Hematopoietic multipotent progenitor cell treated with erythropoietin and hydrocortisone succinate and interleukin-3 and kit ligand, for 4 days (in vitro differentiated cells): ENCODE results near the gene BEND4.
"Not testable (repeated sequence)": the region's sequence is repeated elsewhere in the genome, so short reads cannot be mapped to it uniquely, and the experiment has no call there.

Experiments used
- DNase-seq: peaks from one replicate; pipeline ENCODE4 v3.0.0-alpha.2; 2015

The BEND4 gene

DNA sequence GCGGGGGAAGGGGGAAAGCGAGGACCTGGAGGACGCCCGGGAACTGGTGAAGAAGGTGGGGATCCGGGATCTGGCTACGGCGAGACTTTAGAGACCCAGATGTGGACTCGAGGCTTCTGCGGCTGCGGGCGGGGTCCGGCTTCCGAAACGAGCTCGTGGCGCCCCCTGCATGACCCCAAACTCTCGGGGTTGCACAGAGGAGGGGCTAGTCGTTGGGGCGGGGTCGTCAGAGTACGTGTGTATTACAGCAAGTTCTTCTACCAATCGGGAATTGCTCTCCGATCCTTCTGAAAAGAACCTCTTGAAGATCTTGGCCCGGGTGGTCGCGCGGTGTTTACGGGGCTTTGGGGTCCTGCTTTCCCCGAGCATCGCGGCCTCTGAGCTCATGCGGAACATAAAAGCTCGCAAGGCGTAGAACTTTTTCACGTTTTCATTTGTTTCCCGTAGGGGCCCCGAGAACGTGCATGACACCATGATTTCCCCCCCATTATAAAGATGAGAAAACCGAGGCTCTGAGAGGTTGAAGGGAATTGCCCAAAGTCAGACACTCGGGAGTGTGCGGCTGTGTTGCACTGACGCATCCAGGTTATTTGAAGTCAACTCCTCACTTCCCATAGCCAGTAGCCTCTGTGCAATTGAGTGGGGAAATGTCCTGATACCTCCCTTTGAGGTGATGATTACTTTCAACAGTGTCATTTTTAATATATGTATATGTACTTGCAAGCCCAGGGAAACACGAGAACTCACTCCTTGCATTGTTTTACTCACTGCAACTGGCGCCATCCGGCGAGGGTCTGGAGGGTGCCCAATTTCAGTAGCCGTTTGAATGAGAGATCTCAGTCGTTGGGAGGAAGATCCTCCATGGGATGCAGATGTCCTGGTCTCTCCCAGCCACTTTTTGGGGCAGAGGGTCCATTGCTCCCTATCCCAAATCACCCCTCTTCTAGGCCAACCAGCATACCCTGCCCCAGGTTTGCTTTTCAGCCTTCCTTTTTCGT is at the start of gene BEND4:
Gene BEND4, minus strand, starts transcription at position 149 of the 998 bp plus-strand sequence. CDS start 512 bp downstream, outside the sequence.
- peak; percentile 83 for DNase-seq

DNA sequence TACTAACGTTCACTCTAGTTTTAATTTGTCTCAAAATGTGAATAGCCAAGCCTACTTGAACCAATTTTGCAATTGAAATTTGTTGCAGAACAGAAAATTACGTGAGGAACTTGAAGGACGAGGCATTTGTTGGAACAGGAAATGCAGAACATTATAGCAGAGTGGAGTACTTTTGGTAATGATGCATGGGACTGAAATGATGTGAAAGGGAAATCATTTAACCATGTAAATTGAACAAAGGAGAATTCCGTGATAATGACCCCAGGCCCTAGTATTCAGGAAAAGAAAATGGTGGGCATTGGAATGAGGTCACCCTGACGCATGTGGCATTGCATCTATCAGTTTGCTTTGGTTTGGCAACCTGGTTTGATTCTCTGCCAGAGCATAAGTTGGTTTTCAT is 44.9 kb upstream of the BEND4 start:
- DNase-seq, result no peak

GRCh38 chr4:42172921-42173320 is 20.5 kb upstream of the BEND4 start:
- no peak for DNase-seq

GRCh38 chr4:42172128-42172790 is 19.8 kb upstream of the BEND4 start:
- no peak for DNase-seq

GRCh38 chr4:42167709-42168108 is 15.3 kb upstream of the BEND4 start:
- DNase-seq, result no peak

- DNase-seq, result not testable (repeated sequence)
Observed at GRCh38 chr4:42166186-42166585, 13.7 kb upstream of the BEND4 start.

DNA sequence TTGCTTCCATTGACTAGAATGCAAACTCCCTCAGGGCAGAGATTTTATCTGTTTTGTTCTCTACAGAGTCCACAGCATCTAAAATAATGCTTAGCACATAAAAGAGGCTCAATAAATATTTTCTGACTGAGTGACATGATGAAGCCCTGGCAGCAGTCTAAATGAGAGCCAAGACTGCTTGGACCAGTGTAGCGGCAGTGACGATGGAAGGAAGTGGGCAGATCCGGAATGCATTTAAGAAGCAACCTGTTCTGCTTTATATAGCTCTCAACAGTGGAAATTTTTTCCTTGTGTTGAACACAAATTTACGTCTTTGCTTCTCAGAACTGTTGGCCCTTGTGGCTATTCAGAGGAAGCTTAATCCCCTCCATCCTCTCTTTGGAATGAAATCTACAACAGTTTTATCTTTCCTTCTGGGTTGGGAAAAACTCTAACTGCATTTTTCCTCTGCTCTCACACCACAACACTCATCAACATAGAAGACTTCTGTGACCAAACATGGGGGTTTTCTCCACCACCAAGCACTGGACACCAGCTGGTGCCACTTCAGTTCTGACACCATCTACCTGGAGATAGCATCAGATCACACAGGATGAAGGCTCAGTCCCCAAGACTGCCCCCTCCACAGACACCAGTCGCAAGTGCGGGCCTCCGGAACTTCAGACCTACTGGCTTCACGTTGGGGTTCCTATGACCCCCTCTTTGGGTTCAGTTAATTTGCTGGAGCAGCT is 7.0 kb upstream of the BEND4 start:
- DNase-seq, result no peak

DNA sequence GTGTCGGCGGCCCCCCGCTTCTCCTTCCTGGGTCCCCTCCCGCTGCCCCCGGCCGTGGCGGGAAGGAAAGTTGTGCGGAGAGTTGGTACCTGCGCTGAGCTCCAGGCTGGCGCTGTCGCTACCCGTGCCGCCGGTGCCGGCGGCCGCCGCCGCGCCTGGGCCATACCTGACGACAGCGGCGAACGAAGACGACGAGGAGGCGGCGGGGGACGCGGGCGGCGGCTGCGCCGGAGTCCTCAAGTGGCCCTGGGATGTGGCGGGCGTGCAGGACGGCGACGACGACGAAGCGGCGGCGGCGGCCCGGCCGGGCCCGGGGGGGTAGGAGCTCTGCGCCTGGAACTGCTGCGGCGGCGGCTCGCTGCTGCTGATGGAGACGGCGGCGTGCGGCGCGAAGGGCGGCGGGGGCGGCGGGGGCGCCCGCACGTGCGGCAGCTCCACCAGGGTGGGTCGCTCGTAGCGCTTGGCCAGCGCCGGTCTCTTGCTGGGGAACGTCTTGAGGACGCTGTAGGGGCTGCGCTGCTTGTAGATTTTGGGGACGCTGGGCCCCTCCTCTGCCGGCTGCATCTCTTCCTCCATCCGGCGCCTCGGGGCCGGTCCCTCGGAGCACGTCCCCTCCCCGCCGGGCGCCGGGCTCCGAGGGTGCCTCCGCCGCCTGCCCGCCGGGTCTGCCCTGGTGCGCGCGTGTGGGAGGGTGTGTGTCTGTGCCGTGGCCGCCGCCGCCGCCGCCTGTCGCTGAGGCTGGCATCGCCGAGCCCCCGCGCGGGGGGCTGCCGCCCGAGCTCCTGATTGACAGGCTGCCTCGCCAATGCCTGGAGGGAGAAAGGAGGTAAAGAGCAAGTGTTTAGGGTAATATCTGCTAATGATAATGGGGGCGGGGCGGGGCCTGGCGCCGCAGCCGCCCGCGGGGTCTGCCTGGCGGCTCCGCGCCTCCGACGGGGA is 618 bp downstream of the BEND4 start:
- DNase-seq, result peak; percentile 91

GRCh38 chr4:42150653-42151567 is 1.5 kb downstream of the BEND4 start:
- peak; percentile 70 for DNase-seq

- DNase-seq, result no peak
Observed at GRCh38 chr4:42149004-42149403, 3.5 kb downstream of the BEND4 start.

- DNase-seq, result no peak
Observed at GRCh38 chr4:42148425-42148824, 4.0 kb downstream of the BEND4 start.

- peak; percentile 47 for DNase-seq
Observed at GRCh38 chr4:42144028-42144427, 8.4 kb downstream of the BEND4 start.

- no peak for DNase-seq
Observed at GRCh38 chr4:42142591-42142990, 9.9 kb downstream of the BEND4 start.

DNA sequence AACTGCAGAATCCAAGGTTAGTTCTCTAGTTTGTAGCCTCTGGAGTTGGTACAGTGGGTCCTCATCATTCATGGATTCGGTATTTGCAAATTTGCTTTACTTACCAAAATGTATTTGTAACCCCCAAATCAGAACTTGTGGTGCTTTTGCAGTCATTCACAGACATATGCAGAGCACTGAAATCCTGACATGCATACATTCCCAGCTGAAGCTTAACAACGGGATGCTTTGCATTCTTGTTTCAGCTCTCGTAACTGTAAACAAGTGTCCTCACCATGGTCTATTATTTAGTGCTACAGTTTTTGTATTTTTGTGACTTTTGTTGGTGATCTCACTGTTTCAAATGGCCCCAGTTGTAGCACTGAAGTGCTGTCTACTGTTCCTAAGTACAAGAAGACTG is 16.1 kb downstream of the BEND4 start:
- DNase-seq, result no peak

DNA sequence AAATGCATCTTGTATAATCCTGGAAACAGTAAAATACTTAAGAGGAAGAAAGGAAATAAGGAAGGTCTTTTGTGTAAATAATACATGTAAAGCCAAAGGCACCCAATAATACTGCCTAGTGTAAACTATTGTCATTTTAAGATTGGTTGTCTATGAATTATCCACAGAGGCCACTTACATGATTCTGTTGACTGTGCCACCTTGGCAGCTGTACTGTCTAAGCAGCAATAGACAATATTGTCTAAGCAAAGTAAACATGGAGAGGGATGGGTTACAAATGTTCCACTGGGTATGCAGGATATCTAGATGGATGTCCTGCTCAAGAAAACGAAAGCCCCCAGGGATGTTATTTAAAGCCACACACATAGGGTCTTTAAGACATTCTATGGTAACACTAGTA is 19.4 kb downstream of the BEND4 start:
- no peak for DNase-seq

- no peak for DNase-seq
Observed at GRCh38 chr4:42132099-42132498, 20.4 kb downstream of the BEND4 start.

DNA sequence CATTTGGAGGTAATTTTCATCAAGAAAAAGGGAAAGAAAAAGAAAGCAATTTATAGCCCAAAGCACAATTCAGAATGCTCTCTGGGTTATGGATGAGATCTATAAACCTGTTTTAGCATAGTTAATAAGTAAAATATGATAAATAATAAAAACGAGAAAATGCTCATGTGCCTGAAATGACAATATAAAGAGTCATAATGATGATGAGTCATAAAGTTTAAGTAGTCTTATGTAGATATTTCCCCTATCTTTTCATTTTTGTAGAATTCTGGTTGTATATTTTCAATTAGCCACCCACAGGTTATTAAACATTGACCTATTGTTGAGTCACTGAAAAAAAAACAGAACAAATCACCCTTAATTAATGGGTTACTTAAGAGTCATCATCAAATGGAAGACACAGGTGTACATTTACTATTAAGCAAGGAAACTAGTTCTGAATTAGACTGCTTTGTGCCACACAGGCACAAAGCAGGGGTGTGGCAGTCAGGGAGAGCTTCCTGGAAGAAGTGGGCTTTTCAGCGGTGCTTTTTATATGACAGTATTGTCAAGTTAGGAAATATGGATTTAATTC is 29.3 kb downstream of the BEND4 start:
- no peak for DNase-seq

- DNase-seq, result no peak
Observed at GRCh38 chr4:42122237-42122636, 30.2 kb downstream of the BEND4 start.

DNA sequence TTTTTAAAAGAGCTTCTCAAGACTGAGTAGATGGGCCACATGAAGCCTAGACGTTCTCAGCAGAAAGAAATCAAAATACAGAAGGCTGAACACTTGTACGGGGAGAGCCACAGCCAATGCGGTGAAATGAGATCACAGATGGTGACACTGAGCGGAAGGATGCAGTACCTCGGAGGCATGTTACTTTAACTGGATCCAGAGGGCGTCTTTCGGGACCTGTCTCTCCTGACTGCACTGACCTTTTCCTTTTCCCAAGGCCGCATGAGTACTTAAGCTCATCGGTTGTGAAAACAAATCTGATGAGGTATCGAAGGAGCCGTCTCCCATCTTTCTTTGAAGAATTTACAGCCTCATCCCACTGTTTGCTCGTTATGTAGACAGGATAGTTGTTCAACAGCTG is 32.6 kb downstream of the BEND4 start:
- DNase-seq, result no peak

- DNase-seq, result no peak
Observed at GRCh38 chr4:42112846-42113245, 39.6 kb downstream of the BEND4 start.

DNA sequence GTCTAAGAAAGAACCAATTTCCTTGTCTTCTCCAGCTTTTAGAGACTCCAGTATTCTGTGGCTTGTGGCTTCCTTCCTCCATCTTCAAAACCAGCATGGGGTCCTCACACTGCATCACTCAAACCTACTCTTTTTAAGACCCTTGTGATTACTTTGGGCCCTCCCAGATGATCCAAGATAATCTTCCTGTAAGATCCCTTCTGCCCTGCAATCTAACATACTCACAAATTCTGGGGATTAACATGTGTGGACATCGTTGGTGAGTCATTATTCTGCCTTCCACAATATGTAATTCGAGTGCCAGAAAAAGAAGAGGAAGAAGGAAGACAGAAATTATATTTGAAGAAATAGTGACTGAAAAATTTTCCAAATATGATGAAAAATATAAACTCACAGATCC is 47.9 kb downstream of the BEND4 start:
- DNase-seq, result no peak
